Measurements from ENCODE around the gene PPP6R3.
"Not testable (repeated sequence)": the region's sequence is repeated elsewhere in the genome, so short reads cannot be mapped to it uniquely, and the experiment has no call there.

PPP6R3 gene

DNA sequence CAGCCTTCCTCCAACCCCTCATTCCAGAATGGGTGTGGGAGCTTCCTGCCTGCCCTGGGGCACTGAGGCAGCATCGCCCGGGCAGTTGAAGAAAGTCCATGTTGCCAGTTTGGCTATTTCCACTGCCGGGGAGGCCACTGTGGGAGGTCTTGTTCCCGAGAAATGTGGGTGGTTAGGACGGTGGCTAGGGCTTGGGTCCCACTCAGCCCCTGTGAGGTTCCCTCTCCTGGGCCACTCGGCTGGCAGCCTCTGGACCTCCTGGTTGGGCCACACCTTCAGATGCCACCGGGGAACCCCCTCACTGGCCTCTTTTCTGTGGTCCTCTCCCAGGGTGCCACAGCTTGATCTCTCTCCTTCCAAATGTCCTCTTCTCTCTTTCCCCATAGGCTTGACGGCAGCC lies 5.1 kb upstream of the PPP6R3 start:
- no peaks in the 10 kb centered on the region for H3K9me3 ChIP-seq (ENCODE audit: insufficient read depth, low read length, severe bottlenecking)
- no peak overlapping the region for H3K4me2 ChIP-seq (ENCODE audit: insufficient read depth, low read length)
- no peaks in the 10 kb centered on the region for H3K79me2 ChIP-seq (ENCODE audit: insufficient read depth, low read length)
- TF ChIP-seq, protein P1, sequence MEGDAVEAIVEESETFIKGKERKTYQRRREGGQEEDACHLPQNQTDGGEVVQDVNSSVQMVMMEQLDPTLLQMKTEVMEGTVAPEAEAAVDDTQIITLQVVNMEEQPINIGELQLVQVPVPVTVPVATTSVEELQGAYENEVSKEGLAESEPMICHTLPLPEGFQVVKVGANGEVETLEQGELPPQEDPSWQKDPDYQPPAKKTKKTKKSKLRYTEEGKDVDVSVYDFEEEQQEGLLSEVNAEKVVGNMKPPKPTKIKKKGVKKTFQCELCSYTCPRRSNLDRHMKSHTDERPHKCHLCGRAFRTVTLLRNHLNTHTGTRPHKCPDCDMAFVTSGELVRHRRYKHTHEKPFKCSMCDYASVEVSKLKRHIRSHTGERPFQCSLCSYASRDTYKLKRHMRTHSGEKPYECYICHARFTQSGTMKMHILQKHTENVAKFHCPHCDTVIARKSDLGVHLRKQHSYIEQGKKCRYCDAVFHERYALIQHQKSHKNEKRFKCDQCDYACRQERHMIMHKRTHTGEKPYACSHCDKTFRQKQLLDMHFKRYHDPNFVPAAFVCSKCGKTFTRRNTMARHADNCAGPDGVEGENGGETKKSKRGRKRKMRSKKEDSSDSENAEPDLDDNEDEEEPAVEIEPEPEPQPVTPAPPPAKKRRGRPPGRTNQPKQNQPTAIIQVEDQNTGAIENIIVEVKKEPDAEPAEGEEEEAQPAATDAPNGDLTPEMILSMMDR (IDR thresholded peaks at IDR 0.05; ENCODE audit: borderline replicate concordance, extremely low read depth, low read length, poor library complexity, severe bottlenecking): no peak
- TF ChIP-seq EZH2 (IDR thresholded peaks at IDR 0.05; ENCODE audit: borderline replicate concordance, low read depth, low read length, severe bottlenecking): no peak
- no peak overlapping the region for H3K9ac ChIP-seq (ENCODE audit: low read depth, low read length)
- H2AFZ ChIP-seq (ENCODE audit: low read depth, low read length): no peak overlapping the region
- H4K20me1 ChIP-seq (ENCODE audit: insufficient read depth, low read length): no peaks in the 10 kb centered on the region
- no peaks in the 10 kb centered on the region for H3K27me3 ChIP-seq (ENCODE audit: insufficient read depth, low read length, poor library complexity)
- no peak overlapping the region for H3K27ac ChIP-seq (ENCODE audit: low read length)
- no peak overlapping the region for H3K4me3 ChIP-seq (ENCODE audit: low read depth in 1 of 2, low read length in 2 of 2)
- no peak for DNase-seq
- H3K36me3 ChIP-seq (ENCODE audit: insufficient read depth, low read length): no peaks in the 10 kb centered on the region
- ATAC-seq (ENCODE audit: insufficient read depth, low read depth): no peak
- H3K4me1 ChIP-seq (ENCODE audit: insufficient read depth, low read length): peaks cover 9% of the 10 kb centered on the region

DNA sequence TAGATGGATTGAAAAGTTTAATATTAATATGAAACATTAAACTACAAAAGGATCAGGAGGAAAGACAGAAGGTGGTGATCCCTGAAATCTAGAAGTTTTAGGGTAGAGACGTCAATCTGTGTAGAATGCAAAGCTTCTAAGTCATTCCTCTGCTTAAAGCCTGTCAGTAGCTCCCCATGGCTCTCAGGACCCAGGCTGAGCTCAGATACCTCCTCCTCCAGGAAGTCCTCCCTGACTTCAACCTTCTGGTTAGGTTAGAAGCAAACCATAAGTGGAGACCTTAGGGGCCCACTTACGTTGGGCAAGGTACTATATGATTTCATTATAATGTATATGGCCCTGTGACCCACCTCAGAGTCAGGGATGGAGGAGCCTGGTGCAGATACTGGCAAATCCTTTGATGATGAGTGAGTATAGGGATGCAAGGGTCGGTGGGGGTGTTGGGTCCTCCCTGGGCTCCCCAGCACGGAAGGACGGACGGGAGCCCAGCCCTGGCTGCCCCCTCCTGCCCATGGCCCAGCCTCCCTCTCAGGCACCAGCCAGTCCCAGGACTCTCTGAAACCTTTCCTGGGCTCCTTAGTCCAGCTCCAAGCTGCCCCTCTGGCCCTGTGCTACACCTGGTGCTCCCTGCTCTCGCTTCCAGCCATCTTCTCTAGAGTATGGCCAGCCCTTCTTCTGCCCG lies 3.2 kb upstream of the PPP6R3 start:
- no peak overlapping the region for H2AFZ ChIP-seq (ENCODE audit: low read depth, low read length)
- no peaks in the 10 kb centered on the region for H3K9me3 ChIP-seq (ENCODE audit: insufficient read depth, low read length, severe bottlenecking)
- H3K9ac ChIP-seq (ENCODE audit: low read depth, low read length): no peak overlapping the region
- no peak overlapping the region for H3K4me2 ChIP-seq (ENCODE audit: insufficient read depth, low read length)
- H3K4me3 ChIP-seq (ENCODE audit: low read depth in 1 of 2, low read length in 2 of 2): no peak overlapping the region
- TF ChIP-seq EZH2 (IDR thresholded peaks at IDR 0.05; ENCODE audit: borderline replicate concordance, low read depth, low read length, severe bottlenecking): no peak
- TF ChIP-seq, protein P1 (IDR thresholded peaks at IDR 0.05; ENCODE audit: borderline replicate concordance, extremely low read depth, low read length, poor library complexity, severe bottlenecking): no peak
- H3K36me3 ChIP-seq (ENCODE audit: insufficient read depth, low read length): peaks cover 8% of the 10 kb centered on the region
- no peaks in the 10 kb centered on the region for H3K27me3 ChIP-seq (ENCODE audit: insufficient read depth, low read length, poor library complexity)
- no peak overlapping the region for H3K27ac ChIP-seq (ENCODE audit: low read length)
- H4K20me1 ChIP-seq (ENCODE audit: insufficient read depth, low read length): peaks cover 14% of the 10 kb centered on the region
- H3K79me2 ChIP-seq (ENCODE audit: insufficient read depth, low read length): peaks cover 18% of the 10 kb centered on the region
- DNase-seq (no peak), ATAC-seq (ENCODE audit: insufficient read depth, low read depth) (no peak)
- peaks cover 19% of the 10 kb centered on the region for H3K4me1 ChIP-seq (ENCODE audit: insufficient read depth, low read length)

DNA sequence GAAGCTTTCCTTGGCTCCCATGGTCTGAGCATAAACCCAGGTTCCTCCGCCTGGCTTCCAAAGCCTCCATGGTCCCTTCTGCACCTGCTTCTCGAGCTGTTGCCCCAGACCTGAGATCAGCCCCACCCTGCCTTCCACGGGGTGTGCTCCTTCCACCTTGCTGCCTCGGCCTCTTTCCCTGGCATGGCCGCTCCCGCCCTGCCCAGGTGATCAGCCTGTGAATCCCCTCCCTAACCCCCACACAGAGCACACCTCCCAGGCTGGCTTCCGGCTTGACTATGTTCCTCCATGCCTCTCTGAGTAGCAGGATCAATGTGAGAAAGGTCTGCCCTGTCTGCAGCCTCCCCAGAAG lies 2.7 kb upstream of the PPP6R3 start:
- Histone ChIP-seq H3K79me2 (ENCODE audit: insufficient read depth, low read length) (peaks cover 23% of the 10 kb centered on the region), H3K4me3 (ENCODE audit: low read depth in 1 of 2, low read length in 2 of 2) (no peak overlapping the region), H3K4me2 (ENCODE audit: insufficient read depth, low read length) (no peak overlapping the region), H3K9ac (ENCODE audit: low read depth, low read length) (no peak overlapping the region), H3K27me3 (ENCODE audit: insufficient read depth, low read length, poor library complexity) (no peaks in the 10 kb centered on the region), H4K20me1 (ENCODE audit: insufficient read depth, low read length) (peaks cover 19% of the 10 kb centered on the region), H2AFZ (ENCODE audit: low read depth, low read length) (no peak overlapping the region), H3K27ac (ENCODE audit: low read length) (no peak overlapping the region), H3K9me3 (ENCODE audit: insufficient read depth, low read length, severe bottlenecking) (no peaks in the 10 kb centered on the region), H3K4me1 (ENCODE audit: insufficient read depth, low read length) (peaks cover 24% of the 10 kb centered on the region), H3K36me3 (ENCODE audit: insufficient read depth, low read length) (peaks cover 13% of the 10 kb centered on the region)
- TF ChIP-seq EZH2 (IDR thresholded peaks at IDR 0.05; ENCODE audit: borderline replicate concordance, low read depth, low read length, severe bottlenecking): no peak
- TF ChIP-seq, protein P1 (IDR thresholded peaks at IDR 0.05; ENCODE audit: borderline replicate concordance, extremely low read depth, low read length, poor library complexity, severe bottlenecking): no peak
- no peak for DNase-seq
- no peak for ATAC-seq (ENCODE audit: insufficient read depth, low read depth)

DNA sequence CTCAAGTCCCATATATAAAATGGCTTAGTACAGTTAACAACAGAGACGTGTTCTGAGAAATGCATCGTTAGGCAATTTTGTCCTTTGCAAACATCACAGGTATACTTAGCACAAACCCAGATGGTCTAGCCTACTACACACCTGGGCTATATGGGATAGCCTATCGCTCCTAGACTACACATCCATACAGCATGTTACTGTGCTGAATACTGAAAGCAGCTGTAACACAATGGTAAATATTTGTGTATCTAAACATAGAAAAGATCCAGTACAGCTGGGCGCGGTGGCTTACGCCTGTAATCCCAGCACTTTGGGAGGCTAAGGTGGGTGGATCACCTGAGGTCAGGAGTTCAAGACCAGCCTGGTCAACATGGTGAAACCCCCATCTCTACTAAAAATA lies 2.2 kb upstream of the PPP6R3 start:
- not testable (repeated sequence) for H3K9me3 ChIP-seq (ENCODE audit: insufficient read depth, low read length, severe bottlenecking); ATAC-seq (ENCODE audit: insufficient read depth, low read depth); H3K27me3 ChIP-seq (ENCODE audit: insufficient read depth, low read length, poor library complexity); H3K27ac ChIP-seq (ENCODE audit: low read length); H3K4me2 ChIP-seq (ENCODE audit: insufficient read depth, low read length); DNase-seq; H3K9ac ChIP-seq (ENCODE audit: low read depth, low read length); H2AFZ ChIP-seq (ENCODE audit: low read depth, low read length); H3K4me3 ChIP-seq (ENCODE audit: low read depth in 1 of 2, low read length in 2 of 2)
- peaks cover 29% of the 10 kb centered on the region for H3K4me1 ChIP-seq (ENCODE audit: insufficient read depth, low read length)
- peaks cover 28% of the 10 kb centered on the region for H3K79me2 ChIP-seq (ENCODE audit: insufficient read depth, low read length)
- peaks cover 23% of the 10 kb centered on the region for H4K20me1 ChIP-seq (ENCODE audit: insufficient read depth, low read length)
- peaks cover 15% of the 10 kb centered on the region for H3K36me3 ChIP-seq (ENCODE audit: insufficient read depth, low read length)
